ENCODE measurements around the gene GSTA1.

DNA sequence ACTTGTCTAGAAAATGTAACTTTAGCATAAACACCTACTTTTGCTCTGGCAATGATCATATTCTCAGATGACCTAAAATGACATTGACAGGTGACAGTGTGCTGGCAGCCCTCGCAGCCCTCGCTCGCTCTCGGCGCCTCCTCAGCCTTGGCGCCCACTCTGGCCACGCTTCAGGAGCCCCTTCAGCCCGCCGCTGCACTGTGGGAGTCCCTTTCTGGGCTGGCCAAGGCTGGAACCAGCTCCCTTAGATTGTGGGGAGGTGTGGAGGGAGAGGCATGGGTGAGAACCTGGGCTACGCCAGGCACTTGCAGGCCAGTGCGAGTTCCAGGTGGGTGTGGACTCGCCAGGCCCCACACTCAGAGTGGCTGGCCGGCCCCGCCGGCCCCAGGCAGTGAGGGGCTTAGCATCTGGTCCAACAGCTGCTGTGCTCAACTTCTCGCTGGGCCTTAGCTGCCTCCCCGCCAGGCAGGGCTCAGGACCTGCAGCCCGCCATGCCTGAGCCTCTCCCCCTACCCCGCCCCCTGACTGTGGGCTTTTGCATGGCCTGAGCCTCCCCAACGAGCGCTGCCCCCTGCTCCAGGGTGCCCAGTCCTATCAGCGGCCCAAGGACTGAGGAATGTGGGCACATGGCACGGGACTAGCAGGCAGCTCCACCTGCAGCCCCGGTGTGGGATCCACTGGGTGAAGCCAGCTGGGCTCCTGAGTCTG lies 17.2 kb downstream of the GSTA1 start:
- TF ChIP-seq, protein P1, sequence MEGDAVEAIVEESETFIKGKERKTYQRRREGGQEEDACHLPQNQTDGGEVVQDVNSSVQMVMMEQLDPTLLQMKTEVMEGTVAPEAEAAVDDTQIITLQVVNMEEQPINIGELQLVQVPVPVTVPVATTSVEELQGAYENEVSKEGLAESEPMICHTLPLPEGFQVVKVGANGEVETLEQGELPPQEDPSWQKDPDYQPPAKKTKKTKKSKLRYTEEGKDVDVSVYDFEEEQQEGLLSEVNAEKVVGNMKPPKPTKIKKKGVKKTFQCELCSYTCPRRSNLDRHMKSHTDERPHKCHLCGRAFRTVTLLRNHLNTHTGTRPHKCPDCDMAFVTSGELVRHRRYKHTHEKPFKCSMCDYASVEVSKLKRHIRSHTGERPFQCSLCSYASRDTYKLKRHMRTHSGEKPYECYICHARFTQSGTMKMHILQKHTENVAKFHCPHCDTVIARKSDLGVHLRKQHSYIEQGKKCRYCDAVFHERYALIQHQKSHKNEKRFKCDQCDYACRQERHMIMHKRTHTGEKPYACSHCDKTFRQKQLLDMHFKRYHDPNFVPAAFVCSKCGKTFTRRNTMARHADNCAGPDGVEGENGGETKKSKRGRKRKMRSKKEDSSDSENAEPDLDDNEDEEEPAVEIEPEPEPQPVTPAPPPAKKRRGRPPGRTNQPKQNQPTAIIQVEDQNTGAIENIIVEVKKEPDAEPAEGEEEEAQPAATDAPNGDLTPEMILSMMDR (IDR thresholded peaks at IDR 0.05), result no peak
- no peak for TF ChIP-seq POLR2A (IDR thresholded peaks at IDR 0.05)
